DND-41 (cell line): ENCODE data around the gene EPS8L1.

Source experiments
- CTCF ChIP-seq: IDR thresholded peaks from 2 replicates; pipeline ENCODE4 v1.5.1; 2012; ENCODE audit warnings: borderline replicate concordance, low read length, moderate library complexity, mild to moderate bottlenecking; ENCODE audit not compliant: poor library complexity, severe bottlenecking; ENCODE audit errors: extremely low read depth
- EZH2 ChIP-seq: IDR thresholded peaks from 3 replicates; pipeline ENCODE4 v1.6.1; 2012; ENCODE audit warnings: borderline replicate concordance, low read depth, mild to moderate bottlenecking, moderate library complexity, low read length, inconsistent platforms; ENCODE audit not compliant: severe bottlenecking

- TF ChIP-seq CTCF = no peak
- no peak for TF ChIP-seq EZH2
Measured at GRCh38 chr19:55076321-55076720, 652 bp downstream of the EPS8L1 start.
